PC-9 (cell line): ENCODE results near the gene SPATA31E1. TPM values are rescaled to one million over a fixed set of nuclear protein-coding genes. Genes with fewer than 3 reads are reported as not detected.

Experiments used
- BruUV-seq: library from RNA; stranded (reverse); fragments of 400-500 nt; replicated peaks from 2 replicates; lab custom pipeline; 2021; lab: Mats Ljungman, UMichigan
- CTCF ChIA-PET: fragments of 300-600 bp; sonication (Branson Sonifier 250); formaldehyde crosslinking; loops from one replicate; lab custom pipeline; 2022; ENCODE audit warnings: antibody characterized with exemption; lab: Charles Lee
- POLR2A ChIA-PET: fragments of 300-600 bp; sonication (Branson Sonifier 250); formaldehyde crosslinking; loops from one replicate; lab custom pipeline; 2022; ENCODE audit warnings: antibody characterized with exemption; ENCODE audit not compliant: unreplicated experiment; lab: Charles Lee
- DNase-seq, 2 experiments: peaks; one replicate each; pipeline versions ENCODE4 v3.0.0 to v3.0.0-alpha.2; 2015 to 2022; ENCODE audit warnings: mixed read lengths in 1 of 2
- H2AFZ ChIP-seq: fragments of 200-600 bp; sonication (generic); 2 replicates; pipeline ENCODE4 v1.8.1; 2017; ENCODE audit warnings: antibody characterized with exemption
- H3F3A ChIP-seq: fragments of 200-600 bp; sonication (generic); 2 replicates; pipeline ENCODE4 v1.8.1; 2017; ENCODE audit warnings: antibody characterized with exemption, mild to moderate bottlenecking, low read depth; ENCODE audit not compliant: insufficient read depth
- H3K27ac ChIP-seq: fragments of 200-600 bp; sonication (generic); 2 replicates; pipeline ENCODE4 v1.6.1; 2016; ENCODE audit warnings: mixed run types
- H3K27me3 ChIP-seq: fragments of 200-600 bp; sonication (generic); 2 replicates; pipeline ENCODE4 v1.6.1; 2016; ENCODE audit warnings: low read depth, mixed run types; ENCODE audit not compliant: insufficient read depth
- H3K36me3 ChIP-seq: fragments of 200-600 bp; sonication (generic); 2 replicates; pipeline ENCODE4 v1.6.1; 2016; ENCODE audit warnings: low read depth, mixed run types
- H3K4me1 ChIP-seq: fragments of 200-600 bp; sonication (generic); replicated peaks from 2 replicates; pipeline ENCODE4 v1.6.1; 2016; ENCODE audit warnings: mixed run types; ENCODE audit not compliant: insufficient read depth
- H3K4me2 ChIP-seq: fragments of 200-600 bp; sonication (generic); 2 replicates; pipeline ENCODE4 v1.6.1; 2017; ENCODE audit warnings: mixed run types
- H3K4me3 ChIP-seq: fragments of 200-600 bp; sonication (generic); 2 replicates; pipeline ENCODE4 v1.6.1; 2016; ENCODE audit warnings: mixed run types
- H3K79me2 ChIP-seq: fragments of 200-600 bp; sonication (generic); 2 replicates; pipeline ENCODE4 v1.6.1; 2017; ENCODE audit warnings: low read depth, mixed run types
- H3K9me2 ChIP-seq: fragments of 200-600 bp; sonication (generic); 2 replicates; pipeline ENCODE4 v1.8.1; 2017; ENCODE audit warnings: mild to moderate bottlenecking; ENCODE audit not compliant: insufficient read depth
- H3K9me3 ChIP-seq: fragments of 200-600 bp; sonication (generic); 2 replicates; pipeline ENCODE4 v1.8.1; 2016; ENCODE audit warnings: low read depth; ENCODE audit not compliant: insufficient read depth
- H4K20me1 ChIP-seq: fragments of 200-600 bp; sonication (generic); 2 replicates; pipeline ENCODE4 v1.8.1; 2017; ENCODE audit not compliant: insufficient read depth
- CTCF ChIP-seq: fragments of 200-600 bp; sonication (generic); conservative IDR thresholded peaks from 2 replicates; pipeline ENCODE4 v1.6.1; 2017; ENCODE audit warnings: mixed run types, antibody characterized with exemption, mild to moderate bottlenecking, moderate library complexity
- EZH2 ChIP-seq: fragments of 200-600 bp; sonication (generic); IDR thresholded peaks from 2 replicates; pipeline ENCODE4 v1.8.0; 2017; ENCODE audit warnings: antibody characterized with exemption, low read depth
- intact Hi-C: fragments of 100-400 bp; cut with micrococcal nuclease; formaldehyde crosslinking; loops from one replicate; pipeline ENCODE4 v1.10.0; 2022; ENCODE audit not compliant: unreplicated experiment
- total RNA-seq: library from RNA; stranded (reverse); gene quantifications from 2 replicates; pipeline ENCODE4 v1.2.3, GENCODE V29; 2021

The SPATA31E1 gene
- total RNA-seq, 1 experiment from 2014 or later, result not detected

GRCh38 chr9:87857141-87857947 lies 25.3 kb upstream of the SPATA31E1 start:
- Histone ChIP-seq H3K36me3 (no peaks in the 10 kb centered on the region), H3K4me1 (peaks cover 14% of the 10 kb centered on the region), H4K20me1 (no peaks in the 10 kb centered on the region), H3K27ac (no peak overlapping the region), H3F3A (peaks cover 7% of the 10 kb centered on the region; the same call in 1 of the 2 replicates), H3K4me3 (no peak overlapping the region), H3K9me2 (no peaks in the 10 kb centered on the region), H3K4me2 (no peak overlapping the region), H2AFZ (no peak overlapping the region), H3K79me2 (no peaks in the 10 kb centered on the region), H3K27me3 (no peaks in the 10 kb centered on the region), H3K9me3 (peaks cover 11% of the 10 kb centered on the region; the same call in 1 of the 2 replicates)
- CTCF ChIA-PET, result no interaction called here
- DNase-seq, result no peak
- intact Hi-C loops, result no loop called here
- BruUV-seq, result no TSS peak
- TF ChIP-seq EZH2 (no peak), CTCF (no peak)
- POLR2A ChIA-PET, result interaction anchor here (0.7 kb wide), 1 partner anchor 404 kb away, joined by 28 read pairs; no protein-coding TSS in a partner anchor

- CTCF ChIA-PET, result no interaction called here
- no peak overlapping the region for H3K27ac ChIP-seq
- H3K4me3 ChIP-seq, result no peak overlapping the region
- TF ChIP-seq CTCF (no peak), EZH2 (no peak)
- intact Hi-C loops, result no loop called here
- H3F3A ChIP-seq, result peaks cover 11% of the 10 kb centered on the region
- peaks cover 20% of the 10 kb centered on the region for H3K4me1 ChIP-seq
- H2AFZ ChIP-seq, result no peak overlapping the region
- no peaks in the 10 kb centered on the region for H4K20me1 ChIP-seq
- H3K36me3 ChIP-seq, result no peaks in the 10 kb centered on the region
- no peaks in the 10 kb centered on the region for H3K27me3 ChIP-seq
- POLR2A ChIA-PET, result no interaction called here
- no peak for DNase-seq
- H3K9me3 ChIP-seq, result peaks cover 11% of the 10 kb centered on the region; the same call in 1 of the 2 replicates
- H3K79me2 ChIP-seq, result no peaks in the 10 kb centered on the region
- H3K4me2 ChIP-seq, result no peak overlapping the region
- no peaks in the 10 kb centered on the region for H3K9me2 ChIP-seq
- BruUV-seq, result no TSS peak
Measured at GRCh38 chr9:87857948-87858335, 24.7 kb upstream of the SPATA31E1 start.

DNA sequence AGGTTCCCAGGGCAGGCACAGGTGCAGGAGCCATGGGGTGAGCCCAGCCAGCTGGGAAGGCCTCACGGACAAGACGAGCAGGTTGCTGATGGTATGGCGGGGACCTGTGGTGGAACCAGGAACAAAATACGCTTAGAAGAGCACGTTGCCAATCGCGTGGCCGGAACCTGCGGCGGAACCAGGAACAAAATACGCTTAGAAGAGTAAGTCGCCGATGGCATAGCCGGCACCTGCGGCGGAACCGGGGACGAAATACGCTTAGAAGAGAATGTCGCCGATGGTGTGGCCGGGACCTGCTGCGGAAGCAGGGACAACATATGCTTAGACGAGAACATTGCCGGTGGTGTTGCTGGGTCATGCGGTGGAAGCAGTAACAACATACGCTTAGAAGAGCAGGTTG lies 23.5 kb upstream of the SPATA31E1 start:
- POLR2A ChIA-PET, result no interaction called here
- TF ChIP-seq CTCF, result no peak
- no peak for TF ChIP-seq EZH2
- intact Hi-C loops, result no loop called here
- no TSS peak for BruUV-seq
- H2AFZ ChIP-seq, result no peak overlapping the region
- no peaks in the 10 kb centered on the region for H3K79me2 ChIP-seq
- H3K4me3 ChIP-seq, result no peak overlapping the region
- CTCF ChIA-PET, result no interaction called here
- peaks cover 31% of the 10 kb centered on the region for H3K4me1 ChIP-seq
- H3K9me3 ChIP-seq, result peaks cover 11% of the 10 kb centered on the region; the same call in 1 of the 2 replicates
- no peak overlapping the region for H3K27ac ChIP-seq
- H3K36me3 ChIP-seq, result no peaks in the 10 kb centered on the region
- DNase-seq, result no peak
- H3K4me2 ChIP-seq, result no peak overlapping the region
- no peaks in the 10 kb centered on the region for H3K9me2 ChIP-seq
- no peaks in the 10 kb centered on the region for H3K27me3 ChIP-seq
- no peaks in the 10 kb centered on the region for H4K20me1 ChIP-seq
- peaks cover 23% of the 10 kb centered on the region for H3F3A ChIP-seq
